GM12892 (cell line): Measurements from ENCODE around the gene LGALSL.

Experiments
- DNase-seq: peaks from one replicate; pipeline ENCODE4 v3.0.0; 2011; ENCODE audit not compliant: insufficient read length
- FAIRE-seq: peaks from 2 replicates; lab custom pipeline; 2011; peaks lifted over from hg19 to GRCh38; lab: Jason Lieb, UNC
- POLR2A ChIP-seq: IDR thresholded peaks from 2 replicates; pipeline ENCODE4 v1.6.1; 2011; ENCODE audit warnings: low read depth, low read length, control low read depth
- POLR2AphosphoS5 ChIP-seq: IDR thresholded peaks from 2 replicates; pipeline ENCODE4 v1.6.1; 2011; ENCODE audit warnings: low read depth, low read length, control low read depth
- TAF1 ChIP-seq: IDR thresholded peaks from 2 replicates; pipeline ENCODE4 v1.6.1; 2011; ENCODE audit warnings: low read depth, mild to moderate bottlenecking, control low read depth, low read length, borderline replicate concordance

Gene LGALSL

DNA sequence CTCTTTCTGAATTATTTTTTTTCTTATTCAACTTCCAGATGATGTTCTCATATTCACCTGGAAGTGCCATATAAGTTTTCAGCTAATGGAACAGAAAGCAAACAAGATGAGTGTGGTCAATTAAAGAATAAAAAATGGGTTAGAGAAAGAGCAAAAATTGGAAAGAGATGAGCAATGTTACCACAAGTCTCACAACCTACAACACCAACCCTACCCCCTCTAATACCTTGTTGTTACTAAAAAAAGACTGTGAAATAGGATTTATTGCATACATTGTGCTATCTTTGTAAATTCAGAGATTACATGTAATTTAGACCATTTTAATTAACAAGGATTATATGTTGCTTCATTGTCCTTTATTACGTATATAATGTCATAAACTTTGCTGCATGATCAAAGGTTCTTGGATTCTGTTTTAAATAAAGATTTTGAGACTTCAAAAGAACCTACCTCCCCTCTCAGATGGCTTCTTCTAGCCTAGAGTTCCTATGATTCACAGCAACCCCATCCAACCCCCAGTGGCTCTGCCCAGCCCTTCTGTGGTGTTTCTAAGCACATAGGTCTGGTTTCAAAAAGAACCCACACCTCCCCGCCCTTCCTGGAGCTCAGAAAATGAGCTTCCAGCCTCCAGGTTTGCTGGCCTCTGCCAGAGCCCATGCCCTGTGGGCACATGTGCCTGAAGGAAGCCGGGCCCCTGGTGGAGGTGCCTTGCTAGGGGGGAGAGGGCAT, 24.7 kb downstream of the LGALSL start:
- FAIRE-seq = no peak
- no peak for DNase-seq
- TF ChIP-seq TAF1 = no peak
- no peak for TF ChIP-seq POLR2A
- no peak for TF ChIP-seq POLR2AphosphoS5

GRCh38 chr2:64479259-64480117, 25.5 kb downstream of the LGALSL start:
- DNase-seq (no peak), FAIRE-seq (no peak)
- TF ChIP-seq TAF1 (no peak), POLR2A (no peak), POLR2AphosphoS5 (no peak)

DNA sequence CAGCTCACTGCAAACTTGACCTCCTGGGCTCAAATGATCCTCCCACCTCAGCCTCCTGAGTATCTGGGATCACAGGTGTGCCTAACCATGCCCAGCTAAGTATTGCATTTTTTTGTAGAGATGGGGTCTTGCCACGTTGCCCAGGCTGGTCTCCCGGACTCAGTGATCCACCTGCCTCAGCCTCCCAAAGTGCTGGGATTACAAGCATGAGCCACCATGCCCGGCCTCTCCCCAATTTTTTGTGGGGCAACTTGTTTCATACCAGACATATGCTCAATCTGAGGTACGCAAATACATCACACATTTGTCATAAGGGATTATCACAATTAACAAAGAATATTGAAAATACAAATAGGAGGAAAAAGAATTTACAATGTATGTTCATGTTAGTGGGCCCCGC, 27.7 kb downstream of the LGALSL start:
- no peak for TF ChIP-seq TAF1
- TF ChIP-seq POLR2A = no peak
- TF ChIP-seq POLR2AphosphoS5 = no peak
- no peak for DNase-seq
- FAIRE-seq = no peak

GRCh38 chr2:64482243-64482642, 28.3 kb downstream of the LGALSL start:
- DNase-seq = no peak
- no peak for FAIRE-seq
- TF ChIP-seq TAF1 = no peak
- TF ChIP-seq POLR2A = no peak
- no peak for TF ChIP-seq POLR2AphosphoS5

GRCh38 chr2:64482765-64483504, 29.0 kb downstream of the LGALSL start:
- FAIRE-seq = no peak
- TF ChIP-seq TAF1 = no peak
- no peak for TF ChIP-seq POLR2A
- no peak for TF ChIP-seq POLR2AphosphoS5
- no peak for DNase-seq

GRCh38 chr2:64485331-64485730, 31.4 kb downstream of the LGALSL start:
- FAIRE-seq (no peak), DNase-seq (no peak)
- TF ChIP-seq TAF1 (no peak), POLR2A (no peak), POLR2AphosphoS5 (no peak)

DNA sequence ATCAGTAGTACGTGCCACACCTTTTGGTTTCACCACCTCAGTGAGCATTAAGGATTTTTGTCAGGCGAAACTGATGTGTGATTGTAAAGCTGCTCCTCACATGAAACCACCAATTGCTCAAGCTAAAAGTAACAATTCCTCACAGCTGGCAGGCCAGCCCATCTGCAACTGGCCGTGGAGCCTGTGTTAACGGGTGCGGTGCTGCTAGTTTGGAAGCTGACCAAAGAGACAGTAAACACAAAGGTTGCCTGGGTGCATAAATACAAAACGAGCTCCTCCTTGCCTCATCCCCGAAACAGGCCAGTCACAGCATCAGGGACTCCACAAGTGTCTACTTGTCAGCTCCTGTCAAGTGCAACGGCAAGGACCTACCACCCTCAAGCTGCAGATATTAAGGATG, 32.0 kb downstream of the LGALSL start:
- DNase-seq = no peak
- TF ChIP-seq TAF1 (no peak), POLR2AphosphoS5 (no peak), POLR2A (no peak)
- FAIRE-seq = no peak

DNA sequence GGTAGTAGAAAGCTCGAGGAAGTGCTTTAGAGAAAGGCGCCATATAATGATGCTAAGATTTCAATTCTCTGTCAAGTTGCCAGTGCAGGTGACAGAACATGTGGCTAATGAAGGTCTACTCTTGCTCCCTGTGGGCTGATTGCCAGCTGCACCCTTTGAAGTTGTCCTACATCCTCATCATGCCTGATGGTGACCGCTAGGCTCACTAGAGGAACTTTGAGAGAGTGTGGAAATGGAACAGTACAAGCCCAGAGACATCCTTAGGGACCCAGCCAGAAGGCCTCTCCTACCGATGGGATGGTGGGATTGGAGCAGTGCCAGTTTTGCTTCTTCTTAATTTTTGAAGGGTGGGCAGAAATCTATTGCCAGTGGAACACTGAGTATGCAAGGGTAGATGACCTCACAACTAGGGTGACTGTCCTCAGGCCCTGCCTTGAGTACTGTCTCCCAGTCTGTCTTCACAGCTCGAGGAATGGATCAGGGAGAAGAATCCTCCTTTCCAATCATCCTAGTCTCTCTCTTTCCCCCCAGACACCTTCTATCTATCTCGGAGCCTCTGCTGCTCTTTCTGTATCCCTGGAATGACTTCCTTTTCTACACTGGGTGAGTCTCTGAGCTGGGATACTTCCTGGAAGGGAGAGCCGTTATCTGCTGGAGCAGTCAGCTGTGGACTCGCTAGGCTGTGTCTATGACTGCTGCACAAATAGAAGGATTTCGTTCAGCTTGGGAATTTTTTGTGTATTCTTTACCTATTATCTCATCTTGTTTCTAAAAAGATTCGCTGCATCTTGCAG, 33.5 kb downstream of the LGALSL start:
- TF ChIP-seq TAF1 = no peak
- TF ChIP-seq POLR2AphosphoS5 = no peak
- no peak for TF ChIP-seq POLR2A
- no peak for FAIRE-seq
- DNase-seq = no peak

DNA sequence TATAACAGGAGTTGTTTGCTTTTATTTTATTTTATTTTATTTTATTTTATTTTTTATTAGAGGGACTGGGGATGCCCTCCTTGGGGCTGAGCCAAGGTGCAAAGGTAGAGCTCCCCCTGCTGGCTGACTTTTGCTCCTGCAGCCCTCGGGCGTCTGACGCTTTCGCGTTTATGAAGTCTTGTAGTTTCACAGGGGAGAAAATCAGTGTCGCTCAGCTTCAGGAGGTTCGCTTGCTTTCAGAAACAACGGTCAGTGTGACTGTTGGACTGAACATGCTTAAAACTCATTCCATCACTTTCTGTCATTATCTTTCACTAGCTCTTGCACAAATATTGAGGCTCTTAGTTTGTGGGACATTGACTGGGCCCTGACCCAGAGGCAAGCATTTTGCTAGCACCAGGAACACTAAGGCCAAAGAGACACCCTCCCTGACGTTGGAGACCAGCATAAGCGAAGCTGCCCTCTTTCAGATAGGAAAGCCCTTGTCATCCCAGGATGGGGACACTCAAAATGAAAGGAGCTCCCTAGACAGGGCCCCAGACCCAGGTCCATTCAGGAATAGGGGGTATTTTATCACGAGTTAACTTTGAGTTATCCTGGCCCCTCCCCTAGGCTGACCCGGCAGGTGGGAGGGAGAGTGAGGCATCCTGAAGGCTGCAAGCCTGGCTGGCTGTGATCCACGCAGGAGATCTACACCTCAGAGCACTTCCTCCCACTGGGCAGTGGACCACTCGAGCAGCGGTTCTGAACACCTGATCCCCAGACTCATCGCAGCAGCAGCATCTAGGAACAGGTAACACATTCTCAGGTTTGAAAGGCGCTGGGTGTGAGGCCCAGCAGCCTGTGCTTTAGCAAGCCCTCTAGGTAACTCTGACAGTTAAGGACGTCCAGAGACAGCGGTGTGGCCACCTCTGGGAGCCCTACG, 34.4 kb downstream of the LGALSL start:
- FAIRE-seq (peak; percentile 79), DNase-seq (peak; percentile 41)
- TF ChIP-seq POLR2AphosphoS5 (no peak), POLR2A (no peak), TAF1 (no peak)

- TF ChIP-seq POLR2AphosphoS5 (no peak), TAF1 (no peak), POLR2A (no peak)
- DNase-seq = no peak
- no peak for FAIRE-seq
Observed at GRCh38 chr2:64489081-64489751, 35.3 kb downstream of the LGALSL start.
